Measurements from ENCODE around the gene ADGRF5.

DNA sequence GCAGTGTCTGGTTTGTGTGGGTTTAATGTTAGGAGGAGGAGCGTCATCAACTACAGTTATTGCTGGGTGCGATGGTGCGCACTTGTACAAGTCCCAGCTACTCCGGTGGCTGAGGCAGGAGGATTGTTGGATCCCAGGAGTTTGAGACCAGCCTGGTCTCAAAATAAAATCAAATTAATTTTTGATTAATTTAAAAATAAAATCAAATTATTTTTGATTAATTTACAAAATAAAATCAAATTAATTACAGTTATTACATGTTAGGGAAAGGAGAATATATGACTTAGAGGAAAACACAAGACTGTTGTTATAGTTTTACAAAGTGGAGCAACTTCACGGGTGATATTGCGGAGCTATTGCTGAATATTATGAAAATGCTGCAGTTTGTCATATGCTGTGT, 34.7 kb upstream of the ADGRF5 start:
- TF ChIP-seq POLR2A (IDR thresholded peaks at IDR 0.05): no peak
- TF ChIP-seq, protein P1, sequence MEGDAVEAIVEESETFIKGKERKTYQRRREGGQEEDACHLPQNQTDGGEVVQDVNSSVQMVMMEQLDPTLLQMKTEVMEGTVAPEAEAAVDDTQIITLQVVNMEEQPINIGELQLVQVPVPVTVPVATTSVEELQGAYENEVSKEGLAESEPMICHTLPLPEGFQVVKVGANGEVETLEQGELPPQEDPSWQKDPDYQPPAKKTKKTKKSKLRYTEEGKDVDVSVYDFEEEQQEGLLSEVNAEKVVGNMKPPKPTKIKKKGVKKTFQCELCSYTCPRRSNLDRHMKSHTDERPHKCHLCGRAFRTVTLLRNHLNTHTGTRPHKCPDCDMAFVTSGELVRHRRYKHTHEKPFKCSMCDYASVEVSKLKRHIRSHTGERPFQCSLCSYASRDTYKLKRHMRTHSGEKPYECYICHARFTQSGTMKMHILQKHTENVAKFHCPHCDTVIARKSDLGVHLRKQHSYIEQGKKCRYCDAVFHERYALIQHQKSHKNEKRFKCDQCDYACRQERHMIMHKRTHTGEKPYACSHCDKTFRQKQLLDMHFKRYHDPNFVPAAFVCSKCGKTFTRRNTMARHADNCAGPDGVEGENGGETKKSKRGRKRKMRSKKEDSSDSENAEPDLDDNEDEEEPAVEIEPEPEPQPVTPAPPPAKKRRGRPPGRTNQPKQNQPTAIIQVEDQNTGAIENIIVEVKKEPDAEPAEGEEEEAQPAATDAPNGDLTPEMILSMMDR (IDR thresholded peaks at IDR 0.05): no peak

Measured in adrenal gland (tissue), 5 donors.